Measurements from ENCODE around the gene DNAJC11.
"Not testable (repeated sequence)": the region's sequence is repeated elsewhere in the genome, so short reads cannot be mapped to it uniquely, and the experiment has no call there.

The DNAJC11 gene

GRCh38 chr1:6695868-6696267, 5.7 kb downstream of the DNAJC11 start:
- no peak for DNase-seq

GRCh38 chr1:6694121-6694713, 7.4 kb downstream of the DNAJC11 start:
- no peak for DNase-seq

- DNase-seq, result no peak
Observed at GRCh38 chr1:6692956-6693355, 8.7 kb downstream of the DNAJC11 start.

GRCh38 chr1:6691507-6691906, 10.1 kb downstream of the DNAJC11 start:
- DNase-seq, result no peak

GRCh38 chr1:6690186-6690585, 11.4 kb downstream of the DNAJC11 start:
- DNase-seq, result no peak

- no peak for DNase-seq
Observed at GRCh38 chr1:6688757-6689156, 12.9 kb downstream of the DNAJC11 start.

GRCh38 chr1:6688001-6688400, 13.6 kb downstream of the DNAJC11 start:
- DNase-seq, result no peak

- DNase-seq, result no peak
Observed at GRCh38 chr1:6686294-6686693, 15.3 kb downstream of the DNAJC11 start.

- DNase-seq, result no peak
Observed at GRCh38 chr1:6685381-6685780, 16.2 kb downstream of the DNAJC11 start.

- DNase-seq, result no peak
Observed at GRCh38 chr1:6683434-6683833, 18.2 kb downstream of the DNAJC11 start.

GRCh38 chr1:6675941-6676340, 25.7 kb downstream of the DNAJC11 start:
- no peak for DNase-seq

- no peak for DNase-seq
Observed at GRCh38 chr1:6674771-6675170, 26.8 kb downstream of the DNAJC11 start.

GRCh38 chr1:6673816-6674398, 27.7 kb downstream of the DNAJC11 start:
- DNase-seq, result no peak

- DNase-seq, result no peak
Observed at GRCh38 chr1:6672558-6672957, 29.1 kb downstream of the DNAJC11 start.

GRCh38 chr1:6668503-6668902, 33.1 kb downstream of the DNAJC11 start:
- no peak for DNase-seq

- DNase-seq, result no peak
Observed at GRCh38 chr1:6667139-6667538, 34.5 kb downstream of the DNAJC11 start.

GRCh38 chr1:6666696-6667095, 34.9 kb downstream of the DNAJC11 start:
- no peak for DNase-seq

- DNase-seq, result not testable (repeated sequence)
Observed at GRCh38 chr1:6662468-6662867, 39.1 kb downstream of the DNAJC11 start.

- no peak for DNase-seq
Observed at GRCh38 chr1:6660415-6661049, 41.1 kb downstream of the DNAJC11 start.

GRCh38 chr1:6658359-6659060, 43.1 kb downstream of the DNAJC11 start:
- no peak for DNase-seq

GRCh38 chr1:6657138-6657537, 44.5 kb downstream of the DNAJC11 start:
- DNase-seq, result no peak

GRCh38 chr1:6653436-6654290, 48.0 kb downstream of the DNAJC11 start:
- DNase-seq, result no peak

GRCh38 chr1:6652986-6653385, 48.6 kb downstream of the DNAJC11 start:
- no peak for DNase-seq
